Psoas muscle (tissue), 8 donors: ENCODE results near the gene GAS6. TPM values are rescaled to one million over a fixed set of nuclear protein-coding genes. Genes with fewer than 3 reads are reported as not detected.

Experiments
- ATAC-seq, 4 donors: fragments of 200-7000 bp; cut with Tn5 transposase; one replicate each; pipeline ENCODE4 v1.9.1; 2020; ENCODE audit warnings: moderate library complexity in 3 of 4, mild to moderate bottlenecking in 2 of 4
- DNase-seq, 2 donors: peaks; one replicate each; pipeline ENCODE4 v3.0.0-alpha.2; 2020
- H3K27ac ChIP-seq: fragments of 200-600 bp; one replicate; pipeline ENCODE4 v1.8.0; 2022
- H3K27me3 ChIP-seq, 3 donors: fragments of 200-600 bp in 1 of 3; one replicate each; pipeline versions ENCODE4 v1.6.1 to v1.8.0; 2013 to 2022; ENCODE audit warnings: low read length in 2 of 3, mild to moderate bottlenecking in 2 of 3, moderate library complexity in 1 of 3; ENCODE audit not compliant: insufficient read depth in 3 of 3
- H3K36me3 ChIP-seq, 2 donors: fragments of 200-600 bp in 1 of 2; one replicate each; pipeline versions ENCODE4 v1.6.1 to v1.8.0; 2013 to 2022; ENCODE audit warnings: low read depth in 1 of 2, mild to moderate bottlenecking in 1 of 2, moderate library complexity in 1 of 2; ENCODE audit not compliant: insufficient read depth in 1 of 2
- H3K4me1 ChIP-seq: fragments of 200-600 bp; one replicate; pipeline ENCODE4 v1.8.0; 2022
- H3K4me3 ChIP-seq: fragments of 200-600 bp; one replicate; pipeline ENCODE4 v1.8.0; 2022; ENCODE audit warnings: mild to moderate bottlenecking
- H3K9me3 ChIP-seq: fragments of 200-600 bp; one replicate; pipeline ENCODE4 v1.8.0; 2022
- WGBS, 3 donors: extraction: QIAGEN DNeasy Blood & Tissue Kit; methylation state at CpG; one replicate each; pipeline versions ENCODE4 v1.1.6 to v1.1.7; 2013; 5-methylcytosine and 5-hydroxymethylcytosine counted together
- intact Hi-C, 2 donors: fragments of 100-400 bp; cut with DNase I; formaldehyde crosslinking; loops; one replicate each; pipeline versions ENCODE4 v1.11.0 to v1.14.2; 2022
- polyA plus RNA-seq, 3 donors: library from polyadenylated mRNA; stranded (reverse); fragments of 200-250 nt; gene quantifications; one replicate each; pipeline ENCODE4 v1.2.3, GENCODE V29; 2013
- total RNA-seq, 4 donors: library from RNA; stranded (reverse); fragmentation: NEBNext Ultra II Directional in 2 of 4; extraction: Animal tissue kit (Norgen Biotek cat#: 25700) in 2 of 4; gene quantifications; one replicate each; pipeline versions ENCODE4 v1.2.1 to v1.2.4, GENCODE V29; 2021 to 2023
- TF ChIP-seq, protein P1 (sequence below): fragments of 200-600 bp; IDR thresholded peaks from one replicate; pipeline ENCODE4 v1.8.0; 2022; ENCODE audit warnings: antibody characterized with exemption
- donor health status: healthy with polysubstance abuse.
- donor health status: DM: no; HTN: no; CAD: no; lungs with moderate emphysema.
- donor health status: Bipolar disorder and iron deficiency.
- donor health status: healthy.
- donor health status: DM: yes; HTN: yes; CAD: no.
- donor health status: DM: no; HTN: no; CAD: no.
- donor health status: DM: no; HTN: no; CAD: no.
- donor health status: DM: yes; HTN: yes; CAD: no.

GAS6 gene
- total and polyA plus RNA-seq, 7 donors = 51.6 to 103 (median 65.8) TPM

DNA sequence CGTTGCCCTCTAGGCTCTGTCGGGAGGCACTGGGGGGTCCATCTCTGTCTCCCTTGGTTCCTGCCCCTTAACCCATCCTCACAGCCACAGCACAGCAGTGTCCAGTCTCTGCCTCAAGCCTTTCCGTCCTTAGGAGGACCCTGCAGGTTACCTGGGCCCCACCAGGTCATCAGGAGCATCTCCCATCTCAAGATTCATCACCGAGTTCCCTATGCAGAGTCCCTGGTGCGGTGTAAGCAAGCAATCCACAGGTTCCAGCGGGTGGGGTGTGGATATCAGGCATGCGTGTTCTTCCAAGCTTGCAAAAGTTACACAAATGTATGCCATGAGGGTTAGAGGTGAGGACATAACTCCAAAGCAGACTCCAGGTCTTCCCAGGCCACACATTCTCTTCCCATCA lies 20.9 kb upstream of the GAS6 start:
- peaks cover 23% of the 10 kb centered on the region for H3K4me1 ChIP-seq
- no peak for ATAC-seq
- intact Hi-C loops = no loop called here

DNA sequence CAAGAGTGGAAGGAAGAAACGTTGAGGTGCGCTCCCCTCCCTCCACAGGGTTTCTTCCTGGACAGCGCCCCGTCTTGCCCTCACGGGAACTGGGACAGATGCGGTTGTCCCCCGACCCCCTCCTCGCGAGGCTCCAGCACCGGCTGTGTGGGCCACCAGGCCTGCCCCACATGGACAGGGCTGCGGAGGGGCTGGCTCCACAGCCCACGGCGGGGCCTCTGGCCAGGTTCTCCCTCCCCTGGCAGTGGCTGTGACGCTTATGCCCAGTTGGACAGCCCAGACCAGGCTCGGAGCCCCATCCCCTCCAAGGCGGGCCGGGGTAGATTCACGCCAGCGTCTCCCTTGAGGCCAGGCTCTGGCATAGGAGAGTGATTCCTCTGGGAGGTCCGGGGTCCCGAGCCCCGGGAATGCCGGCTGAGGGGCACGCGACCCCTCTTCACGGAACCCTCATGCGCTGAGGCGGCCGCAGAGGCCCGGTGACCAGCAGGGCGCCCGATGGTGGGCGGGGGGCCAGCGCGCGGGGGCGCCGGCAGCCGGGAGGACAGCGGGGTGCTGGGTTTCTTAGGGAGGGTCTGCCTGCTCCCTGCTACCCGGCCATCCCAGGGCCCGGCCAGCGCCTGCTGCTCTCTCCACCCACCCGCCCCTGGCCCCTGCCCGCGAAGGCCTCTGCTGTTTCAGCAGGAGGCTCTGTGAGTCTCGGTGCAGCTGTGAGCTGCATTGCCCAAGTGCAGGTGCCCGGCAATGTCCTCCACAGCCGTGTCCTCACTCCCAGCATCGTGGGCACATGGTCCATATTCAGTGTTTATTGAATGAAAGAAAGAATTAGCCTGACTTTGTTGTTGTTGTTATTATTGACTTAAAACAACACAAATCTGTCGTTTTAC lies 20.3 kb upstream of the GAS6 start:
- no peak overlapping the region for H3K4me3 ChIP-seq
- H3K27ac ChIP-seq = no peak overlapping the region
- H3K36me3 ChIP-seq = no peaks in the 10 kb centered on the region
- no peak for ATAC-seq
- TF ChIP-seq, protein P1, sequence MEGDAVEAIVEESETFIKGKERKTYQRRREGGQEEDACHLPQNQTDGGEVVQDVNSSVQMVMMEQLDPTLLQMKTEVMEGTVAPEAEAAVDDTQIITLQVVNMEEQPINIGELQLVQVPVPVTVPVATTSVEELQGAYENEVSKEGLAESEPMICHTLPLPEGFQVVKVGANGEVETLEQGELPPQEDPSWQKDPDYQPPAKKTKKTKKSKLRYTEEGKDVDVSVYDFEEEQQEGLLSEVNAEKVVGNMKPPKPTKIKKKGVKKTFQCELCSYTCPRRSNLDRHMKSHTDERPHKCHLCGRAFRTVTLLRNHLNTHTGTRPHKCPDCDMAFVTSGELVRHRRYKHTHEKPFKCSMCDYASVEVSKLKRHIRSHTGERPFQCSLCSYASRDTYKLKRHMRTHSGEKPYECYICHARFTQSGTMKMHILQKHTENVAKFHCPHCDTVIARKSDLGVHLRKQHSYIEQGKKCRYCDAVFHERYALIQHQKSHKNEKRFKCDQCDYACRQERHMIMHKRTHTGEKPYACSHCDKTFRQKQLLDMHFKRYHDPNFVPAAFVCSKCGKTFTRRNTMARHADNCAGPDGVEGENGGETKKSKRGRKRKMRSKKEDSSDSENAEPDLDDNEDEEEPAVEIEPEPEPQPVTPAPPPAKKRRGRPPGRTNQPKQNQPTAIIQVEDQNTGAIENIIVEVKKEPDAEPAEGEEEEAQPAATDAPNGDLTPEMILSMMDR = no peak
- WGBS, 3 donors = 90 to 91% (median 90%) methylated on average over 46 to 51 of the region's 51 CpGs
- no peaks in the 10 kb centered on the region for H3K9me3 ChIP-seq
- intact Hi-C loops = no loop called here
- no peaks in the 10 kb centered on the region for H3K27me3 ChIP-seq
- peaks cover 29% of the 10 kb centered on the region for H3K4me1 ChIP-seq
- DNase-seq = no peak

More for the DNA sequence above, 20.9 kb upstream of the GAS6 start:
- no peaks in the 10 kb centered on the region for H3K27me3 ChIP-seq
- 94 to 97% (median 96%) methylated on average over 7 of the region's 7 CpGs for WGBS, 3 donors
- no peak for DNase-seq
- H3K27ac ChIP-seq = no peak overlapping the region
- H3K9me3 ChIP-seq = no peaks in the 10 kb centered on the region
- no peak overlapping the region for H3K4me3 ChIP-seq
- H3K36me3 ChIP-seq = no peaks in the 10 kb centered on the region
- TF ChIP-seq, protein P1 = no peak

DNA sequence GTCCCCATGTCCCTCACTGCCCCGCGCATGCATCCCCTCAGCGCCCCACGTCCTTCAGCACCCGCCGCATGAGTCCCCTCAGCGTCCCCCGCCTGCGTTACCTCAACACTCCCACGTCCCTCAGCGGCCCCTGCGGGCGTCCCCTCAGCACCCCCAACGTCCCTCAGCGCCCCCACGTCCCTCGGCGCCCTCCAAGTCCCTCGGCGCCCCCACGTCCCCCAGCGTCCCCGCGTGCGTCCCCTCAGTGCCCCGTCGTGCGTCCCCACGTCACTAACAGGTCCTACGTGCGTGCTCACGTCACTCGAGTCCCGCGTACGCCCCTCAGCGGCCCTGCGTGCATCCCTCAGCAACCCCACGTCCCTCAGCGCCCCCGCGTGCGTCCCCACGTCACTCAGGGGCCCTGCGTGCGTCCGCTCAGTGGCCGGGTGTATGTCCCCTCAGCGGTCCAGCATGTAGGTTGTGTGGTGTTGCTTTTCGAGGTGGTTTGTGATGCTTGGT lies 19.5 kb upstream of the GAS6 start:
- intact Hi-C loops = no loop called here
- Histone ChIP-seq H3K4me3 (no peak overlapping the region), H3K27me3 (no peaks in the 10 kb centered on the region), H3K9me3 (no peaks in the 10 kb centered on the region), H3K4me1 (peaks cover 33% of the 10 kb centered on the region), H3K27ac (no peak overlapping the region), H3K36me3 (no peaks in the 10 kb centered on the region)
- DNase-seq = no peak
- no peak for ATAC-seq
- TF ChIP-seq, protein P1 = no peak
- WGBS, 3 donors = 96% methylated on average over 50 of the region's 50 CpGs

DNA sequence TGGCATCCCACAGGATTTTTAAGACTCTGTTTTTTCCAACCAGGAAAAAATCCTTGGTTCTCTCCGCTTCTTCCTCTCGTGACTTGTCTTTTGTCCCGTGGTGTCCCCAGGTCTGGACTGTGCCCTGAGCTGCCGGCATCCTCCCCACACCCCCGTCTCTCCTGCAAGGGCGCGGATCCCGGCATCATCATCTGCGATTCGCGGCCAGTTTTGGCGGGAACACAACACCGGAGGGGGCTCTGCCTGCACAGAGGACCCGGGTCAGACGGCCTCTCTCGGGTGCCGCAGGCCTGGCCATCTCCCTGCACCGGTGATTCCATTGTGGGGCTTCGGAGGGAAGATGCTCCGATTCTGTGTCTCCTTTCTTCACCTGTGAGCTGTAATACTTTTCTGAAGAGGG lies 18.8 kb upstream of the GAS6 start:
- intact Hi-C loops = no loop called here
- H3K27ac ChIP-seq = peak overlapping the region; percentile 66
- DNase-seq (no peak), ATAC-seq (no peak)
- peaks cover 33% of the 10 kb centered on the region for H3K4me1 ChIP-seq
- no peaks in the 10 kb centered on the region for H3K27me3 ChIP-seq
- no peak overlapping the region for H3K4me3 ChIP-seq
- TF ChIP-seq, protein P1 = no peak
- no peaks in the 10 kb centered on the region for H3K36me3 ChIP-seq
- WGBS, 3 donors = 72 to 86% (median 77%) methylated on average over 19 to 20 of the region's 20 CpGs
- no peaks in the 10 kb centered on the region for H3K9me3 ChIP-seq
